Testis (tissue), 2 donors: Measurements from ENCODE around the gene KCNC2.

Source experiments
- POLR2A ChIP-seq: fragments of 450-650 bp; IDR thresholded peaks from one replicate; pipeline ENCODE4 v1.6.1; 2017; ENCODE audit warnings: antibody characterized with exemption, mild to moderate bottlenecking, moderate library complexity
- TF ChIP-seq, protein P1 (sequence below), 3 experiments: fragments of 450-650 bp in 2 of 3; fragments of 200-600 bp in 1 of 3; sonication (generic) in 1 of 3; IDR thresholded peaks; one replicate each; pipeline ENCODE4 v1.5.1; 2016 to 2019; ENCODE audit warnings: antibody characterized with exemption in 3 of 3, mild to moderate bottlenecking in 2 of 3, moderate library complexity in 1 of 3

DNA sequence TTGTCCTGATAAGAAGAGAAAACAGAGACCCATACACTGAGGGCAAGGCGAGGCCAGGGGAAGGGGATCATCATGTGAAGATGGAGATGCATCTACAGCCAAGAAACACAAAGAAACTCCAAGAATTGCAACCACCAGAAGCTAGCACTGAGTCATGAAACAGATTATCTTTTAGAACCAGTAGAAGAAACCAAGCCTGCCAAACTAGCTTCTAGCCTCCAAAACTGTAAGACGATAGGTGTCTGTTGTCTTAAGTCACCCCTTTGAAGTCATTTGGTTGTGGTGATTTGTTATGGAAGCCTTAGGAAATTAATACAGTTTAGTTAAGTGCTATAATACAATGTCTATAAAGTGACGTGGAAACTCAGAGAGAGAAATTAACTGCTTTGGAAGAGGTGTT, 15.4 kb downstream of the KCNC2 start:
- TF ChIP-seq, protein P1, sequence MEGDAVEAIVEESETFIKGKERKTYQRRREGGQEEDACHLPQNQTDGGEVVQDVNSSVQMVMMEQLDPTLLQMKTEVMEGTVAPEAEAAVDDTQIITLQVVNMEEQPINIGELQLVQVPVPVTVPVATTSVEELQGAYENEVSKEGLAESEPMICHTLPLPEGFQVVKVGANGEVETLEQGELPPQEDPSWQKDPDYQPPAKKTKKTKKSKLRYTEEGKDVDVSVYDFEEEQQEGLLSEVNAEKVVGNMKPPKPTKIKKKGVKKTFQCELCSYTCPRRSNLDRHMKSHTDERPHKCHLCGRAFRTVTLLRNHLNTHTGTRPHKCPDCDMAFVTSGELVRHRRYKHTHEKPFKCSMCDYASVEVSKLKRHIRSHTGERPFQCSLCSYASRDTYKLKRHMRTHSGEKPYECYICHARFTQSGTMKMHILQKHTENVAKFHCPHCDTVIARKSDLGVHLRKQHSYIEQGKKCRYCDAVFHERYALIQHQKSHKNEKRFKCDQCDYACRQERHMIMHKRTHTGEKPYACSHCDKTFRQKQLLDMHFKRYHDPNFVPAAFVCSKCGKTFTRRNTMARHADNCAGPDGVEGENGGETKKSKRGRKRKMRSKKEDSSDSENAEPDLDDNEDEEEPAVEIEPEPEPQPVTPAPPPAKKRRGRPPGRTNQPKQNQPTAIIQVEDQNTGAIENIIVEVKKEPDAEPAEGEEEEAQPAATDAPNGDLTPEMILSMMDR (IDR thresholded peaks at IDR 0.05) = no peak
- no peak for TF ChIP-seq POLR2A
